ENCODE measurements around the gene SOX6.

GRCh38 chr11:16240687-16241086 lies 115.7 kb downstream of the SOX6 start:
- TF ChIP-seq POLR2A (IDR thresholded peaks at IDR 0.05; ENCODE audit: insufficient read depth in 1 of 2, low read depth in 2 of 2, low read length in 2 of 2) (no peak), ZBED4 (CRISPR knock-in tag; IDR thresholded peaks at IDR 0.05; ENCODE audit: borderline replicate concordance) (no peak), HNRNPLL (IDR thresholded peaks at IDR 0.05; ENCODE audit: low read depth, low read length, poor library complexity, severe bottlenecking) (no peak), STAT6 (CRISPR knock-in tag; IDR thresholded peaks at IDR 0.05; ENCODE audit: borderline replicate concordance) (no peak), JUNB (CRISPR knock-in tag; IDR thresholded peaks at IDR 0.05; ENCODE audit: borderline replicate concordance) (no peak), GLI4 (CRISPR knock-in tag; IDR thresholded peaks at IDR 0.05; ENCODE audit: borderline replicate concordance) (no peak), MAFF (IDR thresholded peaks at IDR 0.05; ENCODE audit: low read depth, low read length) (peak; percentile 90), CTCF (CRISPR knock-in tag; IDR thresholded peaks at IDR 0.05) (no peak), SOX13 (IDR thresholded peaks at IDR 0.05) (no peak), SOX13 (CRISPR knock-in tag; conservative IDR thresholded peaks at IDR 0.05 in 1 of 2, IDR thresholded peaks at IDR 0.05 in 1 of 2) (no peak), FOXK1 (CRISPR knock-in tag; IDR thresholded peaks at IDR 0.05; ENCODE audit: borderline replicate concordance, low read depth) (no peak), ESRRA (CRISPR knock-in tag; IDR thresholded peaks at IDR 0.05; ENCODE audit: low read depth) (no peak), ZZZ3 (CRISPR knock-in tag; IDR thresholded peaks at IDR 0.05; ENCODE audit: borderline replicate concordance) (no peak)
